SH-SY5Y (cell line): ENCODE measurements around the gene L3MBTL1.

Experiments used
- GATA2 ChIP-seq: IDR thresholded peaks from 2 replicates; pipeline ENCODE4 v1.6.1; 2011; ENCODE audit warnings: mild to moderate bottlenecking, low read depth, low read length
- GATA3 ChIP-seq: IDR thresholded peaks from 2 replicates; pipeline ENCODE4 v1.6.1; 2011; ENCODE audit warnings: low read depth, mild to moderate bottlenecking, low read length, moderate library complexity

Gene L3MBTL1

GRCh38 chr20:43507150-43508080 lies at the start of gene L3MBTL1:
L3MBTL1 (plus strand) TSS chr20:43507697; CDS start chr20:43513504, 5,807 bp downstream.
- TF ChIP-seq GATA3 (no peak), GATA2 (no peak)

DNA sequence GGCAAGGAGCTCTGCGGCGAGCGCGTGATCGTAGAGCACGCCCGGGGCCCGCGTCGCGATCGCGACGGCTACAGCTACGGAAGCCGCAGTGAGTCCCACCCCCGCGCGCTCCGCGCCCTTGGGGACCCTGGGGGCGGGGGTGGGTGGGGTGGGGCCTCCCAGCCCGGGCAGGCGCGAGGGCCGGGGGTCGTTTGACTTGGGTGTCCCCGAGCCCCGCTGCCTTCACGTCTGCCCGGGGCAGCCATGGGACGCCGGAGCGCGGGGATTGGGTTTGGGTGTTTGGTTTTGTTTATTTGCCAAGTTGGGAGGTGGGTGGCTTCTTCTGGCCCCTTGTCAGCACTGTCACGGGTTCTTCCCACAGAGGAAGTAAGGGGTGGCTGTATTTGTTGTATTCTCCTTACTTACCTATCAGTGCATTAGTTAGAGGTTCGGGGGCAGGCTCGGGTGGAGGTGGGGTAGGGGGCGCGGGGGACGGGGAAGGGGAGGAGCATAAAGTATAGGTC lies 49.0 kb upstream of the L3MBTL1 start:
- TF ChIP-seq GATA2 = no peak
- no peak for TF ChIP-seq GATA3

- TF ChIP-seq GATA3 = no peak
- TF ChIP-seq GATA2 = no peak
Observed at GRCh38 chr20:43459022-43459942, 48.2 kb upstream of the L3MBTL1 start.

DNA sequence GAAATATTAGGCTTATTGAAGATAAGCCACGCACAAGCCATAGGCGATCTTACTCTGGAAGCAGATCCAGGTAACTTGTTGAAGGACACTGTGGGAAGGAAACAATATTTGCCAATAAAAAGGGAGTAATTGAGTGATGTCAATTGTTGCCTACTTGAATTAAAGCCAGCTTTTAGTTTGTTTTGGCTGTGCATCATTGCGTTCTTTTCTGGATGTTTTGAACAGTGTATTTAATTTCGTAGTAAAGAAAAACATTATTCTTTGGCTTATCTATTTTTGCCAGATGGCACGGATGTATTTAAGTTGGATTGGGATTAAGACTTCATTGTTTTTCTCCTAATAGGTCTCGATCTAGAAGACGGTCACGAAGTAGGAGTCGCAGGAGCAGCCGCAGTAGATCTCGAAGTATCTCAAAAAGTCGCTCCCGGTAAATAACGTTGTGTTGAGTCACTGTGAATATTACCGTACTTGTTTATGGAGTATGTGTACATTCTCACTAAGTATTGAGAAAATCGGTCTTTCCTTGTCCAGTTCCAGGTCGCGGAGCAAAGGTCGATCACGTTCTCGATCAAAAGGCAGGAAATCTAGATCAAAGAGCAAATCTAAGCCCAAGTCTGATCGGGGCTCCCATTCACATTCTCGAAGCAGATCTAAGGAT lies 47.2 kb upstream of the L3MBTL1 start:
- no peak for TF ChIP-seq GATA2
- no peak for TF ChIP-seq GATA3

- TF ChIP-seq GATA3 (no peak), GATA2 (no peak)
Observed at GRCh38 chr20:43460830-43461200, 46.7 kb upstream of the L3MBTL1 start.

- TF ChIP-seq GATA2 (no peak), GATA3 (no peak)
Observed at GRCh38 chr20:43461894-43462659, 45.4 kb upstream of the L3MBTL1 start.

GRCh38 chr20:43462660-43463526 lies 44.6 kb upstream of the L3MBTL1 start:
- TF ChIP-seq GATA3 (no peak), GATA2 (no peak)

- TF ChIP-seq GATA3 = no peak
- no peak for TF ChIP-seq GATA2
Observed at GRCh38 chr20:43463527-43464218, 43.8 kb upstream of the L3MBTL1 start.

- TF ChIP-seq GATA2 = no peak
- no peak for TF ChIP-seq GATA3
Observed at GRCh38 chr20:43464219-43464790, 43.2 kb upstream of the L3MBTL1 start.

GRCh38 chr20:43465625-43465943 lies 41.9 kb upstream of the L3MBTL1 start:
- TF ChIP-seq GATA2 (no peak), GATA3 (no peak)

GRCh38 chr20:43467589-43467988 lies 39.9 kb upstream of the L3MBTL1 start:
- TF ChIP-seq GATA2 = no peak
